HG02763 (cell line): ENCODE measurements around the gene CNGA3.
A peak's percentile ranks its signal among the peaks of the same experiment; 100 is the strongest.
"Not testable (repeated sequence)": the region's sequence is repeated elsewhere in the genome, so short reads cannot be mapped to it uniquely, and the experiment has no call there.

Source experiments
- ATAC-seq: cut with Tn5 transposase; IDR thresholded peaks from one replicate; pipeline ENCODE4 v1.9.1; 2021; ENCODE audit warnings: mild to moderate bottlenecking, moderate library complexity; ENCODE audit not compliant: unreplicated experiment

The CNGA3 gene

GRCh38 chr2:98395977-98396376, 49.7 kb downstream of the CNGA3 start:
- ATAC-seq, result no peak

- no peak for ATAC-seq
Measured at GRCh38 chr2:98396745-98397355, 50.6 kb downstream of the CNGA3 start.

GRCh38 chr2:98399140-98399539, 52.9 kb downstream of the CNGA3 start:
- no peak for ATAC-seq

GRCh38 chr2:98403878-98404277, 57.6 kb downstream of the CNGA3 start:
- ATAC-seq, result no peak

DNA sequence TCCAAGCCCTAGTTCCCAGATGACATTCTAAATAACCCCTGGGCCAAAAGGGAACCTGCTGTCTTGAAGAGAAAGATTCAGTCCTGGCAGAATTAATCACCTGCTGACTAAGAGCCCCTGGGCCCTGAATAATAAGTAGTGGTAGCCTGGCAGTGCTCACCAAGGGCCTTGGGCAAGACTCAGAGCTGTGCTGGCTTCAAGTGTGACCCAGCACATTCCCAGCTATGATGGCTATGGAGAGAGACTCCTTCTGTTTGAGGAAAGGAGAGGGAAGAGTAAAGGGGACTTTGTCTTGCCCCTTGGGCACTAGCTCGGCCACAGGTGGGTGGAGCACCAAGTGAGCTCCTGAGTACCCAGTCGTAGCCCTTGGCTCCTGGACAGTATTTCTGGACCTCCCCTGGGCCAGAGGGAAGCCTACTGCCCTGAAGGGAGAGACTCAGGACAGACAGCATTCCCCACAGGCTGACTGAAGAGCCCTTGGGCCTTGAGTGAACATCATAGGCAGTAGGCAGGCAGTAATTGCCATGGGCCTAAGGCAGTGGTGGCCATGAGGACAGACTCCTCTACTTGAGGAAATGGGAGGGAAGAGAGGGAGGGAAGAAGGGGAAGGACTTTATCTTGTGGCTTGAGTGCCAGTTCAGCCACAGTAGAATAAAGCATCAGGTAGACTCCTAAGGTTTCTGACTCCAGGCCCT, 58.4 kb downstream of the CNGA3 start:
- ATAC-seq, result no peak

GRCh38 chr2:98405301-98405700, 59.0 kb downstream of the CNGA3 start:
- ATAC-seq, result no peak

- ATAC-seq, result no peak
Measured at GRCh38 chr2:98408155-98408554, 61.9 kb downstream of the CNGA3 start.

DNA sequence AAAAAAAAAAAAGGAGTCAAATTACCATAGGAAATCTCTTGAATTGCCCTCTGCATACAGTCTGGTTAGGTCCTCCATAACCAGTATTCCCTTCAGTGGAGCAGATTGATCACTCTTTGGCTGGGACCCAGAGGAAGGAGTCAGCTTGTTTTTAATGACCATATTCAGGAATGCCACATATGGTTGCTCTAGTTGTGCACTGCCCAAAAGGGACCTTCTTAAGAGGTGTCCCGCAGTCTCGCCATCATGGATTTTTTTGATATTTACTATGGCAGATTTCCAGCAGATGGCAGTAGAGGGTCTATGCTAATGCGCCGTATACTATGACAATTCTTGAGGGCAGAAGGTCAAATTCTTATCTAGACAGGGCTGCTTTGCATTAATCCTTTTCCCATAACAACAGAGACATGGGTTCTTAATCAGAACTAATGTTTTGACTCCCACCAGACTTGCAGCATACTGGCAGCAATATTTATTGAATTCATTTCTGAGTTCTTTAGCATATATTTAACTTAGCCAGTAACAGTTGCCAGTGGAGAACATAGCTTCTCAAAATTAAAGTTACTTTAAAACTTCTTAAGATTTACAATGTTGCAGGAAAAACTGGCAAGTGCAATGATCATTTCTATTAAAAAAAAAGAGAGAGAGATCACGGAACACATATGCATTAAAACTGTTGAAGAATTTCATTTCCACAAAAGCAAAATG, 66.6 kb downstream of the CNGA3 start:
- ATAC-seq, result peak; percentile 60

GRCh38 chr2:98414246-98414645, 68.0 kb downstream of the CNGA3 start:
- ATAC-seq, result not testable (repeated sequence)

DNA sequence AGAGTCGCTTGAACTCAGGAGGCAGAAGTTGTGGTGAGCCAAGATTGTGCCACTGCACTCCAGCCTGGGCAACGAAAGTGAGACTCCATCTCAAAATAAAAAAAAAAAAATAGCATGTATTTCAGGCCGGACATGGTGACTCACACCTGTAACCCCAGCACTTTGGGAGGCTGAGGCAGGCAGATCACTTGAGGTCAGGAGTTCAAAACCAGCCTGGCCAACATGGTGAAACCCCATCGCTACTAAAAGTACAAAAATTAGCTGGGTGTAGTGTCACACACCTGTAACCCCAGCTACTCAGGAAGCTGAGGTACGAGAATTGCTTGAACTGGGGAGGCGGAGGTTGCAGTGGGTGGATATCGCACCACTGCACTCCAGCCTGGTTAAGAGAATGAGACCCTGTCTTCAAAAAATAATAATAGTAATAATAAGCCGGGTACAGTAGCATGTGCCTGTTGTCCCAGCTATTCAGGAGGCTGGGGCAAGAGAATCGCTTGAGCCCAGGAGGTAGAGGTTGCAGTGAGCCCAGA, 69.5 kb downstream of the CNGA3 start:
- not testable (repeated sequence) for ATAC-seq

- no peak for ATAC-seq
Measured at GRCh38 chr2:98416383-98417159, 70.3 kb downstream of the CNGA3 start.

- no peak for ATAC-seq
Measured at GRCh38 chr2:98419544-98419943, 73.3 kb downstream of the CNGA3 start.

- no peak for ATAC-seq
Measured at GRCh38 chr2:98419977-98420725, 73.9 kb downstream of the CNGA3 start.

GRCh38 chr2:98422449-98422848, 76.2 kb downstream of the CNGA3 start:
- ATAC-seq, result no peak

- ATAC-seq, result no peak
Measured at GRCh38 chr2:98426771-98427170, 80.5 kb downstream of the CNGA3 start.

DNA sequence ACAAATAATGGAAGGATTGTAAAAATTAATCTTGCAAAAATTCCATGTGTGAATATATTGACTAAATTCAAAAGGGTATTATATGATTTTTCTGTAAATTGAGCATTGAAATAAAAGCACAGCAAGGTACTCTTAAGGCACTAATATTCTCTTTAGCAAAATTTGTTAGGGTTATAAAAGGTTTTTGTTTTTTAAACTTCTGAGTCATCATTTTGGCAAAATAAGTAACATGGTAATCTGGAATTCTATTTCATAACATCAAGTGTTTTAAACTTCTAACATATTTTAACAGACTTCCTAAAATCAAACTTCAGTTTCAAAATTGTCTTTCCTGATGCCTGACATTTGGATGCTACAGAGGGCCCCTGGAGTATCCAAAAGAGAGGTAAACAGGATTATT, 85.9 kb downstream of the CNGA3 start:
- ATAC-seq, result no peak

GRCh38 chr2:98433363-98433964, 87.2 kb downstream of the CNGA3 start:
- ATAC-seq, result no peak

- ATAC-seq, result no peak
Measured at GRCh38 chr2:98434492-98434891, 88.2 kb downstream of the CNGA3 start.

GRCh38 chr2:98435670-98436069, 89.4 kb downstream of the CNGA3 start:
- ATAC-seq, result not testable (repeated sequence)

DNA sequence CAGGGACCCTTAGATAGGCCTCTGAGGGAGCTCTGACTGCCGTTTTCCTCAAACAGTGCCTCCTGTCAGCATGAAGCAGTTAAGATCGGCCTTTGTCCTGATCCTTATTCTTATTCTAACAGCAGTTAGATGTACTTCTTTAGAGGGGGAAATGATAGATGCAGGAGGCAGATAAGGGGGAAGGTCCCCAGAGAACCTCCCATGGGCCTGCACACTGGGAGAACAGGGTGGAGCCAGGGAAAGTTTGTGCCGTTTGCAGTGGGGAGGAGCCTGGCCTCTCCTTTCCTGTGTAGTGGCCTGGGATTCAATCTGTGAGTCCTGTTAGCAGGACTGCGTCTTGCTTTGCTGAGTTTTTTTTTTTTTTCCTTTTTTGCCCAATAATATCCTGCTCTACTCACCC, 90.5 kb downstream of the CNGA3 start:
- no peak for ATAC-seq
